Transverse colon (tissue), 3 donors: ENCODE measurements around the gene SNX33.

ENCODE experiments used
- CTCF ChIP-seq, 5 experiments: fragments of 200-600 bp in 3 of 5; fragments of 450-650 bp in 2 of 5; sonication (generic) in 3 of 5; IDR thresholded peaks; 1 replicate in 2 of 5; 2 replicates in 3 of 5; pipeline ENCODE4 v1.5.1; 2016 to 2017; ENCODE audit warnings: antibody characterized with exemption in 5 of 5, inconsistent platforms in 3 of 5, mild to moderate bottlenecking in 2 of 5, moderate library complexity in 1 of 5
- POLR2A ChIP-seq: fragments of 450-650 bp; IDR thresholded peaks from one replicate; pipeline ENCODE4 v1.6.1; 2016; ENCODE audit warnings: antibody characterized with exemption, mild to moderate bottlenecking, moderate library complexity

GRCh38 chr15:75637245-75638009, 10.3 kb upstream of the SNX33 start:
- TF ChIP-seq CTCF (IDR thresholded peaks at IDR 0.05) (no peak), POLR2A (no peak)
